HFFc6 (cell line): ENCODE data around the gene HSD17B12. TPM values are rescaled to one million over a fixed set of nuclear protein-coding genes. Genes with fewer than 3 reads are reported as not detected.
A peak's percentile ranks its signal among the peaks of the same experiment; 100 is the strongest.

ENCODE experiments used
- DNase-seq: peaks from one replicate; pipeline ENCODE4 v3.0.0-alpha.2; 2018
- H3K27ac Mint-ChIP-seq: 2 replicates; pipeline ENCODE4 v1.8.0; 2020; ENCODE audit warnings: mild to moderate bottlenecking, mixed read lengths
- H3K27me3 Mint-ChIP-seq: 2 replicates; pipeline ENCODE4 v1.8.0; 2021; ENCODE audit warnings: mild to moderate bottlenecking, moderate library complexity, mixed read lengths; ENCODE audit not compliant: insufficient read depth
- H3K36me3 Mint-ChIP-seq: 2 replicates; pipeline ENCODE4 v1.8.0; 2021; ENCODE audit warnings: low read depth, mixed read lengths
- H3K4me1 Mint-ChIP-seq: 2 replicates; pipeline ENCODE4 v1.8.0; 2020; ENCODE audit warnings: low read depth, mixed read lengths
- H3K4me3 Mint-ChIP-seq: 2 replicates; pipeline ENCODE4 v1.8.0; 2020; ENCODE audit warnings: mild to moderate bottlenecking, moderate library complexity, mixed read lengths
- H3K9me3 Mint-ChIP-seq: 2 replicates; pipeline ENCODE4 v1.8.0; 2020; ENCODE audit warnings: mild to moderate bottlenecking, mixed read lengths
- total RNA-seq, 6 experiments: library from RNA; stranded (reverse); fragmentation: NEBNext Ultra II Directional; extraction: Animal tissue kit (Norgen Biotek cat#: 25700); gene quantifications; 2 replicates in 1 of 6; 3 replicates in 5 of 6; pipeline ENCODE4 v1.2.3, GENCODE V29; 2021
- TF ChIP-seq, protein P1 (sequence below): fragments of 200-600 bp; sonication (generic); IDR thresholded peaks from 2 replicates; pipeline ENCODE4 v1.5.0; 2021; ENCODE audit warnings: antibody characterized with exemption, mild to moderate bottlenecking

Gene HSD17B12
- total RNA-seq, 6 experiments from 2014 or later, result 89.1 to 119 (median 99.0) TPM

GRCh38 chr11:43747130-43747802 lies 66.7 kb downstream of the HSD17B12 start:
- DNase-seq, result no peak
- no peaks in the 10 kb centered on the region for H3K27me3 Mint-ChIP-seq
- H3K36me3 Mint-ChIP-seq, result peaks cover 24% of the 10 kb centered on the region
- no peak overlapping the region for H3K27ac Mint-ChIP-seq
- H3K4me1 Mint-ChIP-seq, result no peaks in the 10 kb centered on the region
- H3K4me3 Mint-ChIP-seq, result no peak overlapping the region
- TF ChIP-seq, protein P1, sequence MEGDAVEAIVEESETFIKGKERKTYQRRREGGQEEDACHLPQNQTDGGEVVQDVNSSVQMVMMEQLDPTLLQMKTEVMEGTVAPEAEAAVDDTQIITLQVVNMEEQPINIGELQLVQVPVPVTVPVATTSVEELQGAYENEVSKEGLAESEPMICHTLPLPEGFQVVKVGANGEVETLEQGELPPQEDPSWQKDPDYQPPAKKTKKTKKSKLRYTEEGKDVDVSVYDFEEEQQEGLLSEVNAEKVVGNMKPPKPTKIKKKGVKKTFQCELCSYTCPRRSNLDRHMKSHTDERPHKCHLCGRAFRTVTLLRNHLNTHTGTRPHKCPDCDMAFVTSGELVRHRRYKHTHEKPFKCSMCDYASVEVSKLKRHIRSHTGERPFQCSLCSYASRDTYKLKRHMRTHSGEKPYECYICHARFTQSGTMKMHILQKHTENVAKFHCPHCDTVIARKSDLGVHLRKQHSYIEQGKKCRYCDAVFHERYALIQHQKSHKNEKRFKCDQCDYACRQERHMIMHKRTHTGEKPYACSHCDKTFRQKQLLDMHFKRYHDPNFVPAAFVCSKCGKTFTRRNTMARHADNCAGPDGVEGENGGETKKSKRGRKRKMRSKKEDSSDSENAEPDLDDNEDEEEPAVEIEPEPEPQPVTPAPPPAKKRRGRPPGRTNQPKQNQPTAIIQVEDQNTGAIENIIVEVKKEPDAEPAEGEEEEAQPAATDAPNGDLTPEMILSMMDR, result no peak
- no peaks in the 10 kb centered on the region for H3K9me3 Mint-ChIP-seq

DNA sequence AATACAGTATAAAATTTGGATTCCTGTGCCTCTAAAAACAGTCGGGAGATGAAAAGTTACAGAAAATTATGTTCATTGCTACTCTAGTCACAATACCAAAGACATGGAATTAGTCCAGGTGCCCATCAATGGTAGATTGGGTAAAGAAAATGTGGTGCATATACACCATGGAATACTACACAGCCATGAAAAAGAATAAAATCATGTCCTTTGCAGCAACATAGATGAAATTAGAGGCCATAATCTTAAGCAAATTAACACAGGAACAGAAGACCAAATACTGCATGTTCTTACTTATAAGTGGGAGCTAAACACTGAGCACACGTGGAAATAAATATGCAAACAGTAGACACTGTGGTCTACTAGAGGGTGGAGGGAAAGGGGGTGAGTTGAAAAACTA lies 67.6 kb downstream of the HSD17B12 start:
- Mint-ChIP-seq H3K27ac (no peak overlapping the region), H3K36me3 (peaks cover 23% of the 10 kb centered on the region), H3K9me3 (no peaks in the 10 kb centered on the region), H3K4me3 (no peak overlapping the region), H3K4me1 (no peaks in the 10 kb centered on the region), H3K27me3 (no peaks in the 10 kb centered on the region)
- TF ChIP-seq, protein P1, result no peak
- DNase-seq, result no peak

DNA sequence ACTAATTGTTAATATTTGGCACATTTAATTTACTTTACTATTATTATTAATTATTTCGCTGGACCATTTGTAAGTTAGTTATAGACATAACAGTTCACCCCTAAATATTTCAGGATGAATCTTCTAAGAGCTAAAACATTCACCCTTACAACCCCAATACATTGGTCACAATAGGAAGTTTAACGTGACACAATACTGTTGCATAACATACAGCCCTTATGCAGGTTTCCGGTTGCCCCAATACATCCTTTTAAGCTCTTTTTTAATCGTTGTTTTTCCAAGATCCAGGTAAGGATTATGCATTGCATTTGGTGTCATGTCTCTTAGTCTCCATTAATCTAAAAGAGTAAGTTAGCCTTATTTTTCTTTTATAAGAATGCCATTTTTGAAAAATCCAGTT lies 71.2 kb downstream of the HSD17B12 start:
- H3K4me3 Mint-ChIP-seq, result no peak overlapping the region
- H3K27me3 Mint-ChIP-seq, result no peaks in the 10 kb centered on the region
- peaks cover 7% of the 10 kb centered on the region for H3K4me1 Mint-ChIP-seq
- TF ChIP-seq, protein P1, result no peak
- H3K9me3 Mint-ChIP-seq, result no peaks in the 10 kb centered on the region
- DNase-seq, result no peak
- H3K36me3 Mint-ChIP-seq, result peaks cover 29% of the 10 kb centered on the region
- H3K27ac Mint-ChIP-seq, result no peak overlapping the region

GRCh38 chr11:43756575-43756974 lies 76.0 kb downstream of the HSD17B12 start:
- peaks cover 21% of the 10 kb centered on the region for H3K36me3 Mint-ChIP-seq
- peak; percentile 23 for DNase-seq
- peak overlapping the region; percentile 24; the same call in 1 of the 2 replicates for H3K27ac Mint-ChIP-seq
- no peak overlapping the region for H3K4me3 Mint-ChIP-seq
- H3K27me3 Mint-ChIP-seq, result no peaks in the 10 kb centered on the region
- TF ChIP-seq, protein P1, result no peak
- no peaks in the 10 kb centered on the region for H3K9me3 Mint-ChIP-seq
- peaks cover 17% of the 10 kb centered on the region for H3K4me1 Mint-ChIP-seq

DNA sequence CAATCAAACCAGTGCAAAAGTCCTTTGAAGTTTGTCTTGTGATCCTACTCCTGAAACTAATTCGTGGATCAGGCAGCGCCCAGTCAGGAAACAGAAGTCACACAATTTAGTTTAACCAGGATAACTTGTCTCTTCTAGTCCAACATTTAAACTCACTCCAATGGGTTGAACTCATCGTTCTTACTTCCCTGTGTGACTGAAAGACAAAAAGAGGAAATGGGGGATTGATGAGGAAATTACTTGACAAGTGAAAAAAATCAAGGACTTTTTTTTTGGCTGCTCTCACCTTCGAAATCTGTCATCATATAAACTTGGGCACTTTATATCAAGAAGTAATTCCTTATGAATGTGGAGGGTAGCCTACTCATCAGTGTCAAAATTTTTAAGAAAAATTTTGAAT lies 78.4 kb downstream of the HSD17B12 start:
- DNase-seq, result no peak
- no peaks in the 10 kb centered on the region for H3K9me3 Mint-ChIP-seq
- H3K4me3 Mint-ChIP-seq, result no peak overlapping the region
- no peak overlapping the region for H3K27ac Mint-ChIP-seq
- no peaks in the 10 kb centered on the region; the same call in 1 of the 2 replicates for H3K27me3 Mint-ChIP-seq
- peaks cover 17% of the 10 kb centered on the region for H3K4me1 Mint-ChIP-seq
- TF ChIP-seq, protein P1, result no peak
- peaks cover 28% of the 10 kb centered on the region for H3K36me3 Mint-ChIP-seq
